Measurements from ENCODE around the gene KIRREL3. TPM values are rescaled to one million over a fixed set of nuclear protein-coding genes. Genes with fewer than 3 reads are reported as not detected.

The KIRREL3 gene
- total and polyA plus RNA-seq, 2 donors (not counting 3 experiments of a cell fraction or from before 2014, with no cell fraction given), result not detected

GRCh38 chr11:126722006-126722736 lies 278.4 kb downstream of the KIRREL3 start:
- intact Hi-C loops (cut with micrococcal nuclease) (no loop called here), dilution Hi-C loops (cut with MboI; ENCODE audit: extremely low pct_ligation_motif_present, low sequenced_read_pairs) (no loop called here)
- no TSS peak for BruUV-seq (replicated peaks)
- Histone ChIP-seq H3K4me1 (ENCODE audit: control insufficient read depth, extremely low read depth, insufficient read depth, low read length) (no peaks in the 10 kb centered on the region), H3K27ac (ENCODE audit: insufficient read depth, low read depth, low read length) (no peak overlapping the region), H3K9ac (replicated peaks; ENCODE audit: extremely low read depth, insufficient read depth, low read length) (no peak overlapping the region), H3K79me2 (ENCODE audit: control insufficient read depth, insufficient read depth, low read length) (no peaks in the 10 kb centered on the region), H3K36me3 (ENCODE audit: control insufficient read depth in 2 of 2, extremely low read depth in 1 of 2, insufficient read depth in 2 of 2, low read length in 2 of 2) (no peaks in the 10 kb centered on the region), H3K4me3 (replicated peaks in 1 of 3; ENCODE audit: insufficient read depth in 1 of 3, low read depth in 1 of 3, low read length in 3 of 3) (no peak overlapping the region), H2AFZ (ENCODE audit: low read depth, low read length) (no peak overlapping the region), H3K4me2 (ENCODE audit: insufficient read depth, low read length) (no peak overlapping the region), H3K9me1 (replicated peaks; ENCODE audit: control insufficient read depth, extremely low read depth, insufficient read depth, low read length) (no peaks in the 10 kb centered on the region), H4K20me1 (replicated peaks; ENCODE audit: control insufficient read depth, extremely low read depth, insufficient read depth, low read length) (no peaks in the 10 kb centered on the region), H3K27me3 (ENCODE audit: control insufficient read depth in 2 of 2, insufficient read depth in 2 of 2, low read length in 2 of 2) (no peaks in the 10 kb centered on the region), H3K9me3 (replicated peaks; ENCODE audit: control insufficient read depth, insufficient read depth, low read length) (no peaks in the 10 kb centered on the region)
- DNase-seq (ENCODE audit: low read depth, low spot score), result no peak
- ChIA-PET POLR2A (no interaction called here), CTCF (interaction anchor here (1.4 kb wide), 1 partner anchor 136 kb away, joined by 3 read pairs; no protein-coding TSS in a partner anchor)
- TF ChIP-seq MAX (IDR thresholded peaks at IDR 0.05; ENCODE audit: insufficient read depth, insufficient read length) (no peak), POLR2A (IDR thresholded peaks at IDR 0.05; ENCODE audit: low read depth, low read length) (no peak), GATA2 (IDR thresholded peaks at IDR 0.05; ENCODE audit: insufficient read depth, insufficient read length, low read depth, low read length) (no peak), EZH2 (IDR thresholded peaks at IDR 0.05; ENCODE audit: borderline replicate concordance, low read depth, low read length, severe bottlenecking) (no peak), MYC (IDR thresholded peaks at IDR 0.05; ENCODE audit: low read depth, low read length) (no peak), FOS (IDR thresholded peaks at IDR 0.05; ENCODE audit: borderline replicate concordance, insufficient read depth, low read length) (no peak), JUN (IDR thresholded peaks at IDR 0.05; ENCODE audit: borderline replicate concordance, insufficient read depth, insufficient read length, low read depth) (no peak)
- no peak for FAIRE-seq

All from endothelial cell of umbilical vein (primary cell).